Suppressor macrophage treated with lipopolysaccharide for 1 hour (primary cell): ENCODE measurements around the gene CDH22.

Experiments used
- DNase-seq, 3 donors: peaks; one replicate each; pipeline ENCODE4 v3.0.0-alpha.2; 2020 to 2022

The CDH22 gene

DNA sequence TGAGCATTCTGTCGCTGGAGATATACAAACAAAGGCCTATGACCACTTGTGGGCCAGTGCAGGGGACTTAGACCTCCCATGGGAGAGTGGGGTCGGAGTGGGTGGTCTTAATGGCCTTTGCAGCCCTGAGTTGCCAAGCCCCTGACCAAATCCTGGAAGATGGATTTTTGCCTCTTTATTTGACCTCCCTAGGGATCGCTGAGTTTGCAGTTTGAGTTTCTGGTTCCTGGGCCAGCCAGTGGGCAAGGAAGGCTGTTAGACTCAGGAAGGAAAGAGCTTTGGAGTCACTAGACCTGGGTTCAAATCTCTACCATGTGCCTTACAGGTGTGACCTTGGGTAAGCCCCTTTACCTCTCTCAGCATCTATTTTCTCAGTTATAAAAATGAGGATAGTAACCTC, 96.0 kb downstream of the CDH22 start:
- DNase-seq = no peak

- DNase-seq = no peak
Measured at GRCh38 chr20:46211331-46211722, 97.0 kb downstream of the CDH22 start.

DNA sequence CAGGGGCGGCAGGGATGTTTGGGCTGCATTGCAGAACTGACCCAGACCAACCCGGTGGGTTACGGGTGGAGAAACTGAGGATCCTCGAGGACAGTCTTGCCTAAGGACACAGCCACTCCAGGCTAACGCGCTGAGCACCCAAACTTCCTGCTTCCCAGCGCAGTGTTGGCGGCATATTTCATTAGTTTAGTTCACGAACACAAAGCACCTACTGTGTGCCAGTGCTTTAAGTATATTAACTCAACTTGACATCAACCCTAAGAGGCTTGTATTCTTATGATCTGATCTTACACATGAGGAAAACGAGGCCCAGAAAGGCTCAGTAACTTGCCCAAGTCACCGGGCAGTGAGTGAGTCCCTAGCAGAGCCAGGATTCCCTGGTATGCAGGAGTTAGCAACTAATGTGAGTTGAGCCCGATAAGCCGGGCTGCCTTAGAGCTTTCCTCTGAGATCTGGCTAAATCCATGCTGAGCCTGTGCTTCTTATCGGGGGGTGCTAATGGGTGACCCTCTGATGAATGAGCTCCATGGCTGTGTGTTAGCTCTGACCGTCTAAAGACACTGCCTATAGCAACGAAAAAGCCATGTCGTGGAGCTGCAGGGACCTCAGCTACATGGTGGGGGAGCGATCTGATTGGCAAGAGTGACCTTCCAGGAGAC, 97.5 kb downstream of the CDH22 start:
- DNase-seq = no peak

- no peak for DNase-seq
Measured at GRCh38 chr20:46209930-46210671, 98.2 kb downstream of the CDH22 start.

DNA sequence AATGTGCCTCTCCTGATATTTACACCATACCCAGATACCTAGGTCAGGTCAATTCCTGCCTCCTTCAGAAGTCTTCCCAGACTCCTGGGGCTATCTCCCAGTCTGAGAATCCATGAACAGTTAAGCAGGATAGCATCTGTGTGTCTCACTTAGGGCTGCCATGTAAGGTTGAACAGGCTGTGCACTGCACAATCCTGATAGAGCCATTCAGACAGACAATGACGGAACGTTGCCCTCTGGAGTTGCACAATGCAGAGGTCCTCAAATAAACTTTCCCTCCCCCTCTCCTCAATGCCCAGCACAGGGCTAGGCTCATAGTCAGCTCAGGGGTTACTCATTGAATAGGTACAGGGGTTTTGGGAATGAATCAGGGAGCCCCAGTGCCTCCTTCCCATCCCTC, 100.5 kb downstream of the CDH22 start:
- peak in 2 of 3 donors; percentile 43 to 53 for DNase-seq

- DNase-seq = peak; percentile 51 to 62 (median 58)
Measured at GRCh38 chr20:46206992-46207549, 101.2 kb downstream of the CDH22 start.

- DNase-seq = peak; percentile 93 to 97 (median 96)
Measured at GRCh38 chr20:46206025-46206424, 102.3 kb downstream of the CDH22 start.

DNA sequence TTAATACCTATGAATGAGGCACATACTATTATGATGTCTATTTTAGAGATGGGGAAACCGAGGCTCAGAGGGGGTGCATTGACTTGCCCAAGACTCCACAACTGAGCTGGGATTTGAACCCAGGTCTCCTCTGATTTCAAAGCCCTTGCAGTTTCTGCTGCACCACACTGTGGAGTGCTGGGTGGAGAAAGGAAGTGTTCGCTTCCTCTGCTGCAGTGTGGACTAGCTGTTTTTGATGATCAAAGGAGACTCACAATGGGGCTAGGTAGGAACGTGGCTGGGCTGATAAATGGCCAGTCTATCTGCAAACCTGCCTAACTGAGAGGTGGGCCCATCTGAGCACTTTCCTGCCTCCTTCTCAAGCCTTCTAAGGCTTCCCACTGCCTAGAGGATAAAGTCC, 102.9 kb downstream of the CDH22 start:
- DNase-seq = no peak

GRCh38 chr20:46204594-46205186, 103.6 kb downstream of the CDH22 start:
- no peak for DNase-seq

GRCh38 chr20:46203510-46203837, 104.8 kb downstream of the CDH22 start:
- no peak for DNase-seq

DNA sequence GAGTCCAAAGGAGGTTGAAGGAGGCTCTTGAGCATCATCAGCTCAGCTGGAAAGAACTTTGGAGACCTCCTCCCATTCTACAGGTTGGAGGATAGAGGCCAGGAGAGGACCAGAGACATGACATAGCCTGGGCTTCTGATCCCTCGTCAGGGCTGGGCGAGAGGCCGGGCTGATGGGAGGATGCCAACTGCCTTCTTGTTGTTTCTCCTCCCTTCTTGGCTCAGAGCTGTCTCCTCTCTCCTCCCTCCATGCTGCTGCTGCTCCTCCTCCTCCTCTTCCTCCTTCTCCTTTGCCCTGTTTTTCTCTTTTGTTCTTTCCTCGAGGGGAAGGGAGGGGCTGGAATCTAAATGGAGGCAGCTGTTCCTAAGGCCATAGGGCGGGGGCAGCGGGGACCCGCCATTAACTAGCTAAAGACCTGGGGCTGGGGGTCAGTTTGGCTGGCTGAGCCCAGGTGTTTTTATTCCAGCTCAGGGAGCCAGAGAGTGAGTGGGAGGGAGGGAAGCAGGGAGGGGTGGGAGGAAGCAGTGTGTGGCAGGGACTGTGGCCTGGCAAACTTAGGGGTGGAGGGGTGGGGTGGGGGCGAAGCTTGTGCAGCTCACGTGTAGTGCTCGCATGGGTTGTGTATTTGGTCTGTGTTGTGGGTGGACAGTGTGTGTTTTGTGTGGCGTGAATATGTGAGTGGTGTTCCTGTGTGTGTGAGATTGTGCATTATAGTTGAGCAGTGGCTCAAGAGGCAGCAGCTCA, 105.4 kb downstream of the CDH22 start:
- no peak for DNase-seq

GRCh38 chr20:46200582-46201570, 107.4 kb downstream of the CDH22 start:
- DNase-seq = no peak

DNA sequence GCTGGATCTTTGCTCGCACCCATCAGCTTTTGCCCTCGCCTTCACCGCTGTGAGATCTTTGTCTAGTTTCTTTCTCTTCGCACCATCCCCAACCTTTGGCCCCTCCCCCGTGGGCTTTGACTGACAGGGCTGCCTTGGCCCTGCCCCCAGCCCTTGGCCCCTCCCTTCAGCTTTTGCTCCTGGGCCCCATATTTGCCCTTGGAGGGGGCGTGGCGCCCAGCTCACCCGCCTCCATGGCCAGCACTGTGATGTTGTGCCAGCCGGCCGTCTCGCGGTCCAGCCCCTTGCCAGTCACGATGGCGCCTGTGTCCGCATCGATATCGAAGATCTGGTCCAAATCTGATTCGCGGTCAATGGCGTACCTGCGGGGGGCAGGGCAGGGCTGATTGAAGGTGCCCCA, 109.1 kb downstream of the CDH22 start:
- peak; percentile 41 to 70 (median 55) for DNase-seq

GRCh38 chr20:46196990-46197389, 111.3 kb downstream of the CDH22 start:
- DNase-seq = no peak

- no peak for DNase-seq
Measured at GRCh38 chr20:46195264-46196036, 112.8 kb downstream of the CDH22 start.

DNA sequence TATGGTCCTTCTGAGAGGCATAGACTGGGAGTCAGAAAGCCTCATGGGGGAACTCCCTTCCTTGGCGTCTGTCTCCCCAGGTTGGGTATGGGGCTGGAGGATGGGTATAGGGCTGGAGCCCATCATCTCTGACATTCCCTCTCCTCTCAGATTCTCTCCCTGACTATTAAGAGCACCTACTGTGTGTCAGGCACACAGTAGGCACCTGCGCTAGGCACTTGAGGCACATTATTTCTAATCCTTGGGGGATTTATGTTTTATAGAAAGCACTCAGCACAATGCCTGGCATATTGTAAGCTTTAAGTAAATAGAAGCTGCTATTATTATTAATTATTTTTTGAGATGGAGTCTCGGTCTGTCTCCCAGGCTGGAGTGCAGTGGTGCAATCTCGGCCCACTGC, 113.9 kb downstream of the CDH22 start:
- no peak for DNase-seq

DNA sequence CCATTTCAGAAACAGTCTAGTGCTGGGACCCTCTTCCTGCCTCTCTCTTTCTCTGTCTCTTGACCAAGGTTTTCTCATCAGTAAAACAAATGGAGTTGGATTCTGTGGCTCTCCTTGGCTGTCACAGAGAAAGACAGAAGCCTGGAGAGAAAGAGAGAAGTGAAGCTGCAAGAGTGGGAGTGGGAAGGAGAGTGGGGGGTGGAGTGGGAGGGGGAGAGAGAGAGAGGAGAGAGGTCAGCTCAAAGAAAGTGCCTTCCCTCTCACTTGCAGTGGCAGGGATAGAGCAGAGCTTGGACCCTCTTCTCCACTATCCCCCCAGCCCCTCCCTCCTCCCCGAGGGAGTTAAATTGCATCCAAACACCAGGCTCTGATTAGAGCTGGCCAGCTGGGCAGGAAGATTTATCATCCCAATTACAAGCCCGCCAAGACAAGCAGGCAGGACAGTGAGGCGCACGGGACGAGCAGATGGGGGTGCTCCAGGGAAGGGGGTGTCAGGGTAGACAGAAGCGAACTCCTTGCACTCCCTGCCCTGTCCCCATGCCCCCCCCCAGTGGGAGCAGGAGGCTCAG, 115.8 kb downstream of the CDH22 start:
- no peak for DNase-seq

GRCh38 chr20:46191611-46192010, 116.7 kb downstream of the CDH22 start:
- DNase-seq = no peak

- DNase-seq = no peak
Measured at GRCh38 chr20:46191168-46191540, 117.1 kb downstream of the CDH22 start.

GRCh38 chr20:46190478-46191167, 117.7 kb downstream of the CDH22 start:
- DNase-seq = no peak
